ENCODE results near the gene SCGB1A1. TPM values are rescaled to one million over a fixed set of nuclear protein-coding genes. Genes with fewer than 3 reads are reported as not detected.
"Not testable (repeated sequence)": the region's sequence is repeated elsewhere in the genome, so short reads cannot be mapped to it uniquely, and the experiment has no call there.

SCGB1A1 gene
- total RNA-seq (not detected), polyA plus RNA-seq (not detected), total RNA-seq (0 reads per million in 6 experiments)

- Mint-ChIP-seq H3K27ac (peak within 1 kb of the TSS in 3 of 10 donors; percentile 10 to 37 (median 23)), H3K9me3 (no peaks in the 10 kb centered on the region), H3K36me3 (no peaks in the 10 kb centered on the region), H3K4me3 (no peak within 1 kb of the TSS), H3K4me1 (peaks cover 0 to 2% (median 0%) of the 10 kb centered on the region in 4 donors), H3K27me3 (no peaks in the 10 kb centered on the region)
- POLR2A ChIA-PET, result no interaction called here
- DNase-seq (no peak), ATAC-seq (no peak)
Observed at GRCh38 chr11:62418733-62419132, at the start of gene SCGB1A1. TSS of gene SCGB1A1 (plus strand) at chr11:62419033. CDS start at chr11:62419096, 63 bp downstream.

- Mint-ChIP-seq H3K4me3 (peak overlapping the region; percentile 68 to 89 (median 80)), H3K27me3 (no peaks in the 10 kb centered on the region), H3K27ac (peak overlapping the region; percentile 83 to 96 (median 93)), H3K4me1 (peaks cover 3 to 13% (median 5%) of the 10 kb centered on the region in 4 donors), H3K9me3 (peaks cover 0 to 3% (median 0%) of the 10 kb centered on the region in 9 donors), H3K36me3 (no peaks in the 10 kb centered on the region)
- POLR2A ChIA-PET, result interaction anchor here (0.8 to 1.9 kb wide), 6 partner anchors 28 to 511 kb away, joined by 3 to 10 read pairs (median 4); partner anchors contain the start of genes ASRGL1, HNRNPUL2 and TTC9C
- ATAC-seq (peak; percentile 96 to 98), DNase-seq (peak in 9 of 10 donors; percentile 25 to 68 (median 49))
Observed at GRCh38 chr11:62370743-62371440, 47.9 kb upstream of the SCGB1A1 start.

- DNase-seq, result no peak
- Mint-ChIP-seq H3K4me1 (peaks cover 3 to 13% (median 5%) of the 10 kb centered on the region in 4 donors), H3K27ac (peak overlapping the region in 6 of 10 donors; percentile 6 to 80 (median 52)), H3K27me3 (no peaks in the 10 kb centered on the region), H3K4me3 (peak overlapping the region in 1 of 10 donors; percentile 56), H3K36me3 (no peaks in the 10 kb centered on the region), H3K9me3 (peaks cover 0 to 3% (median 0%) of the 10 kb centered on the region in 9 donors)
- POLR2A ChIA-PET, result interaction anchor here (1.6 kb wide), 1 partner anchor 36 kb away, joined by 4 read pairs; the partner anchor contains the start of gene ASRGL1
- ATAC-seq, result no peak
Observed at GRCh38 chr11:62372871-62373270, 46.0 kb upstream of the SCGB1A1 start.

DNA sequence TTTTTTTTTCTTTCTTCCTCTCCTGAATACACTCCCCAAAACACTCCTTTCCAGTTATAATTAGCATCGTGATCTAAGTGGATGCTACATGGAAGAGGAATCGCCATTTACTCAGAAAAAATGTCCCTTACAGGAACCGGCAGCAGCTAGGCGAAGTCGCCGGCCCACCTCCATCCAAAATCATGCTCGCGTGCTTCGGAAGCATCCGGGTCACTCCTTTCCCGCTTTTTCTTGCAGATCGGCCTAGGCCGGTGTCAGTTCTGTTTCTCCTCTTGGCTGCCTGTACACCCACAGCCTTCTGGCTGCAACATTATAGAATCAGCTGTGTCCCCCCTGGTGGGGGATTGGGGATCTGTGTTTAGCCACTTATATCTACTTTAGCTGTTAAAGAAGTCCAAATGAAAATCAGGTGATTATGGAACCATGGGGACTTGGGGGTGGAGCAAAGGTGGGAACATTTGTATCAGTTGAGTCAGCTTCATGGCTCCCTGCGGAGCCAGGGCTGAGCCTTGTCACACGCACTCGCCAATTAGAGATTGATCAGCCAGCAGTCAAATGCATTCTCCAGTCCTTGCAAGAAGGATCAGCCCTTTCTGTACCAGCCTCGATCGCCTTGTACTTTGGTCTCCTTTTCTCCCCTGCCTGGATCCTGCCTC lies 45.2 kb upstream of the SCGB1A1 start:
- POLR2A ChIA-PET, result interaction anchor here (1.6 kb wide), 1 partner anchor 36 kb away, joined by 4 read pairs; the partner anchor contains the start of gene ASRGL1
- Mint-ChIP-seq H3K27ac (peak overlapping the region in 8 of 10 donors; percentile 6 to 73 (median 44)), H3K27me3 (no peaks in the 10 kb centered on the region), H3K4me1 (peaks cover 3 to 15% (median 5%) of the 10 kb centered on the region in 4 donors), H3K36me3 (no peaks in the 10 kb centered on the region), H3K4me3 (no peak overlapping the region), H3K9me3 (no peaks in the 10 kb centered on the region)
- DNase-seq (no peak), ATAC-seq (no peak)

DNA sequence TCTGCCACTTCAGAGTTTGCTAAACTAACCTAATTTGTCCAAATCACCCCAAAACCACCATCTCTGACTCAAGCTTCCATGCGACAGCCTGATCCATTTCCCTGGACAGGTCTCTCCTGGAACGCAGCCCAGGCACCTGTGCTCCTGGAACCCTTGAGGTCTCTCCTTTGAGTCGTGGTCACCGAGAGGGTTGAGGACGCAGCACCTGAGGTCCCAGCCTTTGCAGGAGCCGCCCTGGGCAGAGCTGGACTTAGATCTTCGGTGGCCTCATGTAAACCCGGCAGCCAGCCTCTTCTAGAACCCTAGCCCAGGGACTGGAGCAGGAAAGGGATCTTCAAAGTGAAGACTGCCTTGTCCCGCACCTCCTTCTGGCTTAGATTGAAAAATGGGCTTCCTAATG lies 44.0 kb upstream of the SCGB1A1 start:
- H3K36me3 Mint-ChIP-seq, result no peaks in the 10 kb centered on the region

DNA sequence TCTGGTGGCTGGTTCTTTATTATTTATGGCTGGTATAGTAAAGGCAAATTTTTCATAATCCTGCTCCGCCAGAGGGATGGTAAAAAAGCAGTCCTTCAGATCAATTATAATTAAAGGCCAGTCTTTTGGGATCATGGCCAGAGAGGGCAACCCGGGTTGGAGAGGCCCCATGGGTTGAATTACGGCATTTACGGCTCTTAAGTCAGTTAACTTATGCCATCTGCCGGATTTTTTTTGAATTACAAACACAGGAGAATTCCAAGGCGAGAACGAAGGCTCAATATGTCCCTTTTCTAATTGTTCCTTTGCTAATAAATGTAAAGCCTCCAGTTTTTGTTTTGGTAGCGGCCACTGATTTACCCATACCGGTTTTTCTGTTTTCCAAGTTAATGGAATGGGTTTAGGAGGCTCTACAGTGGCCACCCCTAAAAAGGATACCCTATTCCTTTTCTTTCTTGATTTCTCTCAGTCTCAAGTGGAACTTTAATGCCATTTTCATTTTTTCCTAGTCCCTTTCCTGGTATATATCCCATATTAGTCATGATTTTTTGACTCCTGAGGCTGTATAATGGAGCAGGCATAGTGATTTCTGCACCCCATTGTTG lies 40.3 kb upstream of the SCGB1A1 start:
- not testable (repeated sequence) for H3K36me3 Mint-ChIP-seq, ATAC-seq, H3K9me3 Mint-ChIP-seq, H3K4me1 Mint-ChIP-seq, H3K4me3 Mint-ChIP-seq, H3K27me3 Mint-ChIP-seq
- DNase-seq, result peak in 5 of 10 donors; percentile 17 to 56 (median 44)
- H3K27ac Mint-ChIP-seq, result peak overlapping the region in 1 of 10 donors; percentile 39
- POLR2A ChIA-PET, result interaction anchor here (1.2 kb wide), 1 partner anchor 38 kb away, joined by 3 read pairs; no protein-coding TSS in a partner anchor

More for the DNA sequence above, 44.0 kb upstream of the SCGB1A1 start:
- Mint-ChIP-seq H3K9me3 (no peaks in the 10 kb centered on the region), H3K4me1 (peaks cover 3 to 15% (median 5%) of the 10 kb centered on the region in 4 donors), H3K27me3 (no peaks in the 10 kb centered on the region), H3K27ac (peak overlapping the region in 1 of 10 donors; percentile 32), H3K4me3 (no peak overlapping the region)
- ATAC-seq (no peak), DNase-seq (no peak)
- POLR2A ChIA-PET, result no interaction called here

- not testable (repeated sequence) for H3K27me3 Mint-ChIP-seq, ATAC-seq, H3K4me3 Mint-ChIP-seq, H3K9me3 Mint-ChIP-seq, DNase-seq, H3K4me1 Mint-ChIP-seq, H3K36me3 Mint-ChIP-seq
- POLR2A ChIA-PET, result interaction anchor here (0.6 to 0.7 kb wide), 3 partner anchors 32 to 460 kb away, joined by 3 read pairs; no protein-coding TSS in a partner anchor
- peak overlapping the region in 1 of 10 donors; percentile 22 for H3K27ac Mint-ChIP-seq
Observed at GRCh38 chr11:62379586-62379985, 39.2 kb upstream of the SCGB1A1 start.

DNA sequence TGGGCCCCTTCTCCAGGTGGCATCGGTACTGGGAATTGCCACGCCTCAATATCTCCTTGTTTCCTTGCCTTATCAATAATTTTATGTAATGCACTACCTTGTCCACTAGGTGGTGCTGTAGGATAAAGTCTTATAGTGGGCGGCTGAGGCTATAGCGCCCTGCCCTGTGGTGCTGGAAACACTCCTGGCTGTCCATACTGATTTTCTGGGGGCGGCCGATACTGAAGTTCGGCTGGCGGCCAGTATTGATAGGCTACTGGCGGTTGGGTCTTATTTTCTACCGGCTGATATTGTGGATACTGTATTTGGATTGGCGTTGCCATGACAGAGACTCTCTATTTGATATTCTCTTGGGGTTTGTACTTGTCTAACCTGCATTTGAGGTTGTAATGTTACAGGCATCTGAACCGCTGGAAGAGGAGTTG lies 38.0 kb upstream of the SCGB1A1 start:
- H3K36me3 Mint-ChIP-seq, H3K4me3 Mint-ChIP-seq, H3K27me3 Mint-ChIP-seq, H3K9me3 Mint-ChIP-seq, H3K4me1 Mint-ChIP-seq: not testable (repeated sequence)
- H3K27ac Mint-ChIP-seq, result peak overlapping the region in 1 of 10 donors; percentile 42
- POLR2A ChIA-PET, result interaction anchor here (0.9 to 1.0 kb wide), 2 partner anchors 19 to 193 kb away, joined by 3 read pairs; partner anchors contain the start of gene EEF1G
- ATAC-seq (peak; percentile 82 to 91), DNase-seq (peak in 8 of 10 donors; percentile 22 to 78 (median 60))

DNA sequence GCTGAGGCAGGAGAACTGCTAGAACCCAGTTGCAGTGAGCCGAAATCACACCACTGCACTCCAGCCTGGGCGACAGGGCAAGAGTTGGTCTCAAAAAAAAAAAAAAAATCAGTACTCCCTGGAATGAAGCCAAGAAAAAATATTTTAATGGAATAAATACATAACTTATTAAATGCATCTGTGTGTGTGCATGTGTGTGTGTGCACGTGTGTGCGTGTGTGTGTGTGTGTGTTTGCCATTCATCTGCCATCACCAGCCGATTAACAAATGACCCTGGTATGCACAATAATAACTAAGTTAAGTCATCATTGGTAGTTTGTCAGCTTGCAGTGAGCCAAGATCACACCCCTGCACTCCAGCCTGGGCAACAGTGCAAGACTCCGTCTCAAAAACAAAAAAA lies 35.0 kb upstream of the SCGB1A1 start:
- Mint-ChIP-seq H3K4me3 (no peak overlapping the region), H3K9me3 (no peaks in the 10 kb centered on the region), H3K27me3 (peaks cover 0 to 2% (median 0%) of the 10 kb centered on the region in 5 donors), H3K27ac (peak overlapping the region in 1 of 10 donors; percentile 62), H3K36me3 (no peaks in the 10 kb centered on the region), H3K4me1 (peaks cover 7 to 13% (median 8%) of the 10 kb centered on the region in 4 donors)
- ATAC-seq (no peak), DNase-seq (no peak)
- POLR2A ChIA-PET, result no interaction called here

DNA sequence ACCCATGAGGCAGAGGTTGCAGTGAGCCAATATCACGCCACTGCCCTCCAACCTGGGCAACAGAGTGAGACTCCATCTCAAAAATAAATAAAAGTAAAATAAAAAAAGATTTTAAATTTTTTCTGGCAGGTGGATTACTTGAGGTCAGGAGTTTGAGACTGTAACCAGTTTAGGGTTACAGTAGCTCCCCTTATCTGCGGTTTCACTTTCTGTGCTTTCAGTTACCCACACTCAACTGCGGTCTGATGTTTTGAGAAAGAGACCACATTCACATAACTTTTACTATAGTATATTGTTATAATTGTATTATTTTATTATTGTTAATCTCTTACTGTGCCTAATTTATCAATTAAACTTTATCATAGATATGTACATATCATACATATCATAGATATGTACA lies 32.8 kb upstream of the SCGB1A1 start:
- H3K4me3 Mint-ChIP-seq, DNase-seq, H3K9me3 Mint-ChIP-seq, POLR2A ChIA-PET, H3K4me1 Mint-ChIP-seq, H3K36me3 Mint-ChIP-seq, H3K27me3 Mint-ChIP-seq: not testable (repeated sequence)
- H3K27ac Mint-ChIP-seq, result peak overlapping the region in 2 of 10 donors; percentile 48 to 67
- ATAC-seq, result peak; percentile 75 to 78

GRCh38 chr11:62387381-62387780 lies 31.5 kb upstream of the SCGB1A1 start:
- no peaks in the 10 kb centered on the region for H3K36me3 Mint-ChIP-seq
- POLR2A ChIA-PET, result no interaction called here
- peaks cover 1 to 11% (median 3%) of the 10 kb centered on the region in 4 donors for H3K4me1 Mint-ChIP-seq
- no peak for ATAC-seq
- H3K9me3 Mint-ChIP-seq, result no peaks in the 10 kb centered on the region
- no peak for DNase-seq
- peak overlapping the region in 2 of 10 donors; percentile 55 to 81 for H3K27ac Mint-ChIP-seq
- peak overlapping the region in 1 of 10 donors; percentile 37 for H3K4me3 Mint-ChIP-seq
- H3K27me3 Mint-ChIP-seq, result no peaks in the 10 kb centered on the region

DNA sequence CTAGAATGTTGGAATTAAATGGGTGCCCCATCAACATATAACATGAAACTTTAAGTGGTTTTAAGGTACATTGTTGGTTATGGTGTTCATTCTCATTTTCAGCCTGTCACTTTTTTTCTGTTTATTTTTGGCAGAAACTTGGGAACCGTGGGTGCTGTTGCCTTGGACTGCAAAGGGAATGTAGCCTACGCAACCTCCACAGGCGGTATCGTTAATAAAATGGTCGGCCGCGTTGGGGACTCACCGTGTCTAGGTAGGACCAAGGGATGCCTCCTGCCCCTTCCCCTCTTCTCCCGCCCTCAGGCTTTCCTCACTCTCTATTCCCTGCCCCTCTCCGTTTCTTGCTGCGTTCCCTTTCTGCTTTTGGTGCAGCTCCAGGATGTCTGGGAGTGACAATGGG lies 29.8 kb upstream of the SCGB1A1 start:
- Mint-ChIP-seq H3K27ac (no peak overlapping the region), H3K9me3 (no peaks in the 10 kb centered on the region), H3K4me3 (no peak overlapping the region), H3K27me3 (no peaks in the 10 kb centered on the region), H3K36me3 (no peaks in the 10 kb centered on the region), H3K4me1 (peaks cover 2 to 25% (median 9%) of the 10 kb centered on the region in 4 donors)
- DNase-seq, result no peak
- POLR2A ChIA-PET, result no interaction called here
- ATAC-seq, result no peak
